HepG2 (cell line): Measurements from ENCODE around the gene HSF4. TPM values are rescaled to one million over a fixed set of nuclear protein-coding genes. Genes with fewer than 3 reads are reported as not detected.

Source experiments
- ATAC-seq: fragments of 200-7000 bp; cut with Tn5 transposase; 3 replicates; pipeline ENCODE4 v1.9.1; 2020; ENCODE audit warnings: mild to moderate bottlenecking, moderate library complexity
- BruUV-seq: library from RNA; stranded (reverse); fragments of 400-500 nt; replicated peaks from 2 replicates; lab custom pipeline; 2021; lab: Mats Ljungman, UMichigan
- CTCF ChIA-PET: fragments of 300-600 bp; formaldehyde crosslinking; extraction: SDS; loops from one replicate; lab custom pipeline; 2021; ENCODE audit warnings: low total read pairs, inconsistent platforms, low intra/inter-chr PET ratio; lab: Yijun Ruan, JAX
- POLR2A ChIA-PET: fragments of 350-600 bp; sonication (Branson Sonifier 250); formaldehyde crosslinking; loops from one replicate; lab custom pipeline; 2020; ENCODE audit warnings: antibody characterized with exemption, inconsistent platforms; lab: Yijun Ruan, JAX
- DNase-seq: peaks from one replicate; pipeline ENCODE4 v3.0.0-alpha.2; 2015; ENCODE audit warnings: low spot score
- FAIRE-seq: peaks from 3 replicates; lab custom pipeline; 2011; peaks lifted over from hg19 to GRCh38; lab: Jason Lieb, UNC
- H2AFZ ChIP-seq: one replicate; pipeline ENCODE4 v1.6.1; 2011; ENCODE audit warnings: low read length, inconsistent platforms
- H3K27ac ChIP-seq: fragments of 300-600 bp; 3 replicates; pipeline ENCODE4 v1.8.0; 2011; ENCODE audit warnings: mixed run types, mild to moderate bottlenecking, mixed read lengths, low read length, inconsistent platforms; ENCODE audit not compliant: insufficient read depth; ENCODE audit errors: extremely low read length
- H3K27me3 ChIP-seq, 2 experiments: fragments of 200-600 bp in 1 of 2; 2 replicates in 1 of 2; 3 replicates in 1 of 2; pipeline versions ENCODE4 v1.6.0 to v1.8.0; 2011; ENCODE audit warnings: low read length in 2 of 2, mild to moderate bottlenecking in 2 of 2, moderate library complexity in 2 of 2, inconsistent platforms in 1 of 2; ENCODE audit not compliant: insufficient read depth in 2 of 2, control insufficient read depth in 1 of 2
- H3K36me3 ChIP-seq, 2 experiments: fragments of 200-600 bp in 1 of 2; replicated peaks in 1 of 2; 2 replicates in 1 of 2; 3 replicates in 1 of 2; pipeline versions ENCODE4 v1.5.1 to v1.8.0; 2011; ENCODE audit warnings: low read length in 2 of 2, inconsistent platforms in 1 of 2; ENCODE audit not compliant: insufficient read depth in 2 of 2, control insufficient read depth in 1 of 2
- H3K4me1 ChIP-seq: 2 replicates; pipeline ENCODE4 v1.5.1; 2012; ENCODE audit warnings: low read length, inconsistent platforms; ENCODE audit not compliant: insufficient read depth
- H3K4me2 ChIP-seq: 2 replicates; pipeline ENCODE4 v1.6.0; 2011; ENCODE audit warnings: low read depth, low read length, inconsistent platforms
- H3K4me3 ChIP-seq, 3 experiments: fragments of 200-600 bp in 1 of 3; sonication (generic), shearing (Covaris generic) in 1 of 3; replicated peaks in 1 of 3; 2 replicates each; pipeline ENCODE4 v1.5.1; 2011 to 2016; ENCODE audit warnings: low read length in 3 of 3, inconsistent platforms in 2 of 3, low read depth in 2 of 3, mild to moderate bottlenecking in 2 of 3, control low read depth in 1 of 3, mixed read lengths in 1 of 3; ENCODE audit not compliant: insufficient read depth in 1 of 3
- H3K79me2 ChIP-seq: one replicate; pipeline ENCODE4 v1.6.1; 2011; ENCODE audit warnings: low read length, inconsistent platforms; ENCODE audit not compliant: insufficient read depth
- H3K9ac ChIP-seq: 2 replicates; pipeline ENCODE4 v1.6.0; 2011; ENCODE audit warnings: mild to moderate bottlenecking, low read depth, low read length, inconsistent platforms; ENCODE audit not compliant: insufficient read depth
- H3K9me3 ChIP-seq: 2 replicates; pipeline ENCODE4 v1.5.1; 2012; ENCODE audit warnings: mild to moderate bottlenecking, low read length
- H4K20me1 ChIP-seq: 2 replicates; pipeline ENCODE4 v1.6.0; 2011; ENCODE audit warnings: inconsistent platforms, mild to moderate bottlenecking, low read length, moderate library complexity; ENCODE audit not compliant: insufficient read depth
- ARID2 ChIP-seq: sonication (generic); formaldehyde crosslinking; IDR thresholded peaks from 2 replicates; pipeline ENCODE4 v1.8.1; 2022; ENCODE audit warnings: mild to moderate bottlenecking, missing genetic modification reagents, borderline replicate concordance
- MAF1 ChIP-seq: sonication (generic); formaldehyde crosslinking; IDR thresholded peaks from 2 replicates; pipeline ENCODE4 v1.5.0; 2020; ENCODE audit warnings: missing genetic modification reagents, borderline replicate concordance
- SAFB2 ChIP-seq: sonication (generic); formaldehyde crosslinking; IDR thresholded peaks from 2 replicates; pipeline ENCODE4 v1.5.1; 2020; ENCODE audit warnings: missing genetic modification reagents, low read depth, mild to moderate bottlenecking, borderline replicate concordance
- THYN1 ChIP-seq: sonication (generic); formaldehyde crosslinking; IDR thresholded peaks from 2 replicates; pipeline ENCODE4 v1.8.1; 2023; ENCODE audit warnings: low read depth, mild to moderate bottlenecking, moderate library complexity, missing genetic modification reagents, borderline replicate concordance
- ZNF143 ChIP-seq: sonication (generic); formaldehyde crosslinking; IDR thresholded peaks from 2 replicates; pipeline ENCODE4 v1.4.0; 2020; ENCODE audit warnings: missing genetic modification reagents
- ZNF263 ChIP-seq: sonication (generic); formaldehyde crosslinking; IDR thresholded peaks from 2 replicates; pipeline ENCODE4 v1.4.0; 2020; ENCODE audit warnings: missing genetic modification reagents
- ZNF564 ChIP-seq: sonication (generic); formaldehyde crosslinking; IDR thresholded peaks from 2 replicates; pipeline ENCODE4 v1.8.1; 2023; ENCODE audit warnings: mild to moderate bottlenecking, missing genetic modification reagents
- ZNF569 ChIP-seq: sonication (generic); formaldehyde crosslinking; IDR thresholded peaks from 2 replicates; pipeline ENCODE4 v1.5.0; 2020; ENCODE audit warnings: mild to moderate bottlenecking, missing genetic modification reagents, moderate library complexity, borderline replicate concordance
- ZNF749 ChIP-seq: sonication (generic); formaldehyde crosslinking; IDR thresholded peaks from 2 replicates; pipeline ENCODE4 v1.8.0; 2022; ENCODE audit warnings: mild to moderate bottlenecking, missing genetic modification reagents, moderate library complexity, borderline replicate concordance
- WGBS: methylation state at CpG from one replicate; pipeline ENCODE4 v1.1.6; 2017; ENCODE audit warnings: low lambda C conversion rate; 5-methylcytosine and 5-hydroxymethylcytosine counted together
- in situ Hi-C: cut with HindIII; loops from 2 replicates; pipeline ENCODE4 v1.10.0; 2017; ENCODE audit warnings: low pct_unique_long_range_greater_than_20kb; ENCODE audit not compliant: extremely low pct_ligation_motif_present
- intact Hi-C: fragments of 100-400 bp; cut with micrococcal nuclease; formaldehyde crosslinking; loops from one replicate; pipeline ENCODE4 v1.10.0; 2022; ENCODE audit not compliant: unreplicated experiment
- polyA plus RNA-seq, 8 experiments: library from polyadenylated mRNA; depleted of rRNA in 3 of 8; stranded (reverse) in 7 of 8; unstranded in 1 of 8; fragments of >200 nt; fragmentation: Illumina TruSeq in 4 of 8; extraction: Trizol in 4 of 8; gene quantifications; 2 replicates each; pipeline versions ENCODE4 v1.2.1 to v1.2.3, GENCODE V29; 2011 to 2016; ENCODE audit warnings: low read depth in 4 of 8, missing spikeins in 1 of 8, mixed read lengths in 1 of 8; ENCODE audit not compliant: insufficient read depth in 1 of 8
- total RNA-seq, 5 experiments: library from RNA; depleted of rRNA; stranded (reverse); fragments of >200 nt; fragmentation: Illumina TruSeq; extraction: Trizol; gene quantifications; 2 replicates each; pipeline ENCODE4 v1.2.3, GENCODE V29; 2016; ENCODE audit warnings: low read depth in 1 of 5
- TF ChIP-seq, protein P1 (sequence below): sonication (generic); formaldehyde crosslinking; IDR thresholded peaks from 2 replicates; pipeline ENCODE4 v1.5.0; 2020; ENCODE audit warnings: missing genetic modification reagents, mild to moderate bottlenecking, borderline replicate concordance
- TF ChIP-seq, protein P2 (sequence below): sonication (generic); formaldehyde crosslinking; IDR thresholded peaks from 2 replicates; pipeline ENCODE4 v1.4.0; 2020; ENCODE audit warnings: mild to moderate bottlenecking, missing genetic modification reagents

Gene HSF4
- total and polyA plus RNA-seq, 2 of the 13 experiments (the other 11 are each of a cell fraction or from before 2014, with no cell fraction given), result 3.5 to 16.9 TPM

DNA sequence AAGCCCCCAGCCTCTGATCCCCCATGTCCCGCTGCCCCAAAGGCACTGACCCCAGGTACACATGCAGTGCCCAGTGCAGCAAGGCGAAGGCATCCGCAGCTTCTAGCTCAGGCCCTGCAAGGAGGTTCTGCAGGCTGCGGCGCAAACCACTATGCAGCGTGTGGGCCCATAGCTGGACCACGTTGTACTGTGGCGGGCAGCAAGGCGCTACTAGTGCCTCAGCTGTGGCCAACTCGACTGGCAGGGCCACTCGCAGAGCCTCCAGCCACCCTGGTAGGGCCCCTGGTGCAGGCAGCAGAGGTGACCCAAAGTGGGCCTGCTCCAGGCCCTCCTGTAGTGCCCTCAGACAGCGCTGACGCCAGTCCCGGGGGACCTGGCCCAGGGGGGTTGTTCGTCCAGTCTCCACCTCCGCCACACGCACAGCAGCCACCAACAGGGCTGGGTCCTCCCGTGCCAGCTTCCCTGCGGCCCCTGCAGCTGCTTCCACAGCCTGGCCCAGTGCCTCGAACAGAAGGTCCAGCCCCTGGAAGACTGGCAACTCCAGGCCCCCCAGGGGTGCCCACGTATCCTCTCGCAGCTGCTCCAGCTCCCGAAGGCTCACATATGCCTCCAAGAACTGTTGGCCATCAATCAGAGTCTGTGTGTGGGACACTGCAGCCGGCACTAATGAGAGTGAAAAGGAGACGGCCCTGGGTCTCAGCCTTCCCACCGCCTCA is 22.8 kb downstream of the HSF4 start:
- no peak for ATAC-seq
- POLR2A ChIA-PET, result interaction anchor here (1.0 kb wide), 1 partner anchor 17 kb away, joined by 3 read pairs; the partner anchor contains the start of gene NOL3

More for the DNA sequence above, 22.8 kb downstream of the HSF4 start:
- Histone ChIP-seq H3K27me3 (peaks cover 7 to 10% of the 10 kb centered on the region in 2 experiments; a peak in 2 of 5 replicates), H3K4me2 (no peak overlapping the region), H2AFZ (no peak overlapping the region), H3K4me1 (peaks cover 61% of the 10 kb centered on the region), H3K36me3 (no peaks in the 10 kb centered on the region), H3K9me3 (no peaks in the 10 kb centered on the region), H3K4me3 (no peak overlapping the region), H3K79me2 (peaks cover 3% of the 10 kb centered on the region), H3K9ac (no peak overlapping the region), H4K20me1 (no peaks in the 10 kb centered on the region; the same call in 1 of the 2 replicates), H3K27ac (no peak overlapping the region)
- 51% methylated on average over 13 of the region's 26 CpGs for WGBS
- intact Hi-C loops (loop anchor here (5.0 kb wide), 1 partner anchor 40 kb away; the partner anchor contains the start of gene TMEM208), in situ Hi-C loops (loop anchor here (5.0 kb wide), 1 partner anchor 210 kb away; no protein-coding TSS in a partner anchor)
- FAIRE-seq (no peak), DNase-seq (no peak)
- no TSS peak for BruUV-seq
- no peak for TF ChIP-seq MAF1 (CRISPR knock-in tag)
- TF ChIP-seq ZNF569 (CRISPR knock-in tag), result no peak
- TF ChIP-seq ZNF749 (CRISPR knock-in tag), result no peak
- no peak for TF ChIP-seq ZNF564 (CRISPR knock-in tag)
- TF ChIP-seq ZNF263 (CRISPR knock-in tag), result no peak
- TF ChIP-seq, protein P1, sequence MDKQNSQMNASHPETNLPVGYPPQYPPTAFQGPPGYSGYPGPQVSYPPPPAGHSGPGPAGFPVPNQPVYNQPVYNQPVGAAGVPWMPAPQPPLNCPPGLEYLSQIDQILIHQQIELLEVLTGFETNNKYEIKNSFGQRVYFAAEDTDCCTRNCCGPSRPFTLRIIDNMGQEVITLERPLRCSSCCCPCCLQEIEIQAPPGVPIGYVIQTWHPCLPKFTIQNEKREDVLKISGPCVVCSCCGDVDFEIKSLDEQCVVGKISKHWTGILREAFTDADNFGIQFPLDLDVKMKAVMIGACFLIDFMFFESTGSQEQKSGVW (CRISPR knock-in tag), result no peak
- TF ChIP-seq SAFB2 (CRISPR knock-in tag), result no peak
- TF ChIP-seq ZNF143 (CRISPR knock-in tag), result no peak
- no peak for TF ChIP-seq ARID2 (CRISPR knock-in tag)
- TF ChIP-seq, protein P2, sequence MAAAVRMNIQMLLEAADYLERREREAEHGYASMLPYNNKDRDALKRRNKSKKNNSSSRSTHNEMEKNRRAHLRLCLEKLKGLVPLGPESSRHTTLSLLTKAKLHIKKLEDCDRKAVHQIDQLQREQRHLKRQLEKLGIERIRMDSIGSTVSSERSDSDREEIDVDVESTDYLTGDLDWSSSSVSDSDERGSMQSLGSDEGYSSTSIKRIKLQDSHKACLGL (CRISPR knock-in tag), result no peak
- TF ChIP-seq THYN1 (CRISPR knock-in tag), result no peak
- CTCF ChIA-PET, result interaction anchor here (2.5 kb wide), 1 partner anchor 13 kb away, joined by 5 read pairs; no protein-coding TSS in a partner anchor
